GM12878 (cell line): ENCODE measurements around the gene MGLL. TPM values are rescaled to one million over a fixed set of nuclear protein-coding genes. Genes with fewer than 3 reads are reported as not detected.

ENCODE experiments used
- ATAC-seq: fragments of 200-7000 bp; cut with Tn5 transposase; 3 replicates; pipeline ENCODE4 v1.9.1; 2020; ENCODE audit warnings: mild to moderate bottlenecking, moderate library complexity
- BruUV-seq: library from RNA; stranded (reverse); fragments of 400-500 nt; replicated peaks from 2 replicates; lab custom pipeline; 2021; lab: Mats Ljungman, UMichigan
- CTCF ChIA-PET: fragments of 300-600 bp; sonication (Branson Sonifier 250); formaldehyde crosslinking; extraction: SDS; loops from one replicate; lab custom pipeline; 2021; ENCODE audit warnings: inconsistent platforms; lab: Yijun Ruan, JAX
- POLR2A ChIA-PET: fragments of 350-600 bp; formaldehyde crosslinking; extraction: SDS; loops from one replicate; lab custom pipeline; 2021; ENCODE audit warnings: inconsistent platforms; lab: Charles Lee
- RAD21 ChIA-PET: fragments of 300-600 bp; sonication (Branson Sonifier 250); formaldehyde crosslinking; loops from one replicate; lab custom pipeline; 2023; ENCODE audit warnings: antibody characterized with exemption; ENCODE audit not compliant: unreplicated experiment; lab: Charles Lee
- SMC1A ChIA-PET: fragments of 300-600 bp; sonication (Branson Sonifier 250); formaldehyde crosslinking; loops from one replicate; lab custom pipeline; 2023; ENCODE audit not compliant: unreplicated experiment, uncharacterized antibody; lab: Charles Lee
- DNase-seq: peaks from one replicate; pipeline ENCODE4 v3.0.0-alpha.2; 2011; ENCODE audit warnings: low read depth, low spot score
- FAIRE-seq: peaks from 3 replicates; lab custom pipeline; 2011; peaks lifted over from hg19 to GRCh38; lab: Jason Lieb, UNC
- H2AFZ ChIP-seq: 2 replicates; pipeline ENCODE4 v1.6.0; 2011; ENCODE audit warnings: low read depth, low read length, control low read depth; ENCODE audit not compliant: control insufficient read depth
- H3K27ac ChIP-seq: 2 replicates; pipeline ENCODE4 v1.5.1; 2011; ENCODE audit warnings: control low read depth; ENCODE audit not compliant: control insufficient read depth, insufficient read depth
- H3K27me3 ChIP-seq, 2 experiments: replicated peaks in 1 of 2; 2 replicates each; pipeline versions ENCODE4 v1.6.0 to v1.6.1; 2011; ENCODE audit warnings: low read length in 1 of 2; ENCODE audit not compliant: control insufficient read depth in 2 of 2, insufficient read depth in 2 of 2
- H3K36me3 ChIP-seq, 2 experiments: 2 replicates each; pipeline ENCODE4 v1.5.1; 2011; ENCODE audit warnings: low read length in 1 of 2; ENCODE audit not compliant: control insufficient read depth in 2 of 2, insufficient read depth in 2 of 2
- H3K4me1 ChIP-seq: 2 replicates; pipeline ENCODE4 v1.6.1; 2011; ENCODE audit warnings: mild to moderate bottlenecking, low read length, moderate library complexity, mixed read lengths; ENCODE audit not compliant: control insufficient read depth, insufficient read depth
- H3K4me2 ChIP-seq: 2 replicates; pipeline ENCODE4 v1.6.0; 2011; ENCODE audit warnings: control low read depth; ENCODE audit not compliant: control insufficient read depth, insufficient read depth
- H3K4me3 ChIP-seq: fragments of 200-600 bp; sonication (generic); 2 replicates; pipeline ENCODE4 v1.5.1; 2016
- H3K79me2 ChIP-seq: 2 replicates; pipeline ENCODE4 v1.6.0; 2011; ENCODE audit warnings: low read length; ENCODE audit not compliant: control insufficient read depth, insufficient read depth
- H3K9ac ChIP-seq: 2 replicates; pipeline ENCODE4 v1.8.0; 2011; ENCODE audit warnings: low read length, control low read depth, mixed read lengths; ENCODE audit not compliant: control insufficient read depth, insufficient read depth
- H3K9me3 ChIP-seq: replicated peaks from 3 replicates; pipeline ENCODE4 v1.5.1; 2011; ENCODE audit warnings: mild to moderate bottlenecking, low read length; ENCODE audit not compliant: control insufficient read depth, insufficient read depth
- H4K20me1 ChIP-seq: 2 replicates; pipeline ENCODE4 v1.6.0; 2011; ENCODE audit not compliant: control insufficient read depth, insufficient read depth
- BHLHE40 ChIP-seq, 2 experiments: fragments of 450-650 bp in 1 of 2; IDR thresholded peaks; 2 replicates each; pipeline ENCODE4 v1.6.1; 2011 to 2017; ENCODE audit warnings: low read depth in 2 of 2, borderline replicate concordance in 1 of 2, improper control_type of control experiment in 1 of 2, low read length in 1 of 2, mild to moderate bottlenecking in 1 of 2
- BRCA1 ChIP-seq: IDR thresholded peaks from 2 replicates; pipeline ENCODE4 v1.6.1; 2011; ENCODE audit warnings: low read depth, low read length, improper control_type of control experiment
- CBFB ChIP-seq: IDR thresholded peaks from 2 replicates; pipeline ENCODE4 v1.6.1; 2016; ENCODE audit warnings: antibody characterized with exemption, low read depth
- CBX5 ChIP-seq: sonication (generic); IDR thresholded peaks from 2 replicates; pipeline ENCODE4 v1.6.1; 2016; ENCODE audit warnings: low read depth, moderate library complexity, mild to moderate bottlenecking, inconsistent platforms
- CEBPB ChIP-seq, 2 experiments: fragments of 150-350 bp in 1 of 2; IDR thresholded peaks; 2 replicates each; pipeline ENCODE4 v1.6.1; 2012 to 2014; ENCODE audit warnings: low read depth in 2 of 2, low read length in 2 of 2, borderline replicate concordance in 1 of 2, inconsistent platforms in 1 of 2
- EP300 ChIP-seq, 2 experiments: fragments of 150-350 bp in 1 of 2; IDR thresholded peaks; 2 replicates each; pipeline ENCODE4 v1.6.1; 2011 to 2012; ENCODE audit warnings: low read depth in 2 of 2, low read length in 2 of 2, borderline replicate concordance in 1 of 2, improper control_type of control experiment in 1 of 2, inconsistent platforms in 1 of 2; ENCODE audit not compliant: control insufficient read depth in 1 of 2
- KAT2A ChIP-seq: conservative IDR thresholded peaks from 2 replicates; pipeline ENCODE4 v1.6.1; 2011; ENCODE audit warnings: low read depth, low read length; ENCODE audit not compliant: control insufficient read depth
- PML ChIP-seq: IDR thresholded peaks from 2 replicates; pipeline ENCODE4 v1.6.1; 2012; ENCODE audit warnings: low read length, inconsistent platforms
- RCOR1 ChIP-seq: conservative IDR thresholded peaks from 2 replicates; pipeline ENCODE4 v1.6.1; 2012; ENCODE audit warnings: low read depth, low read length, improper control_type of control experiment
- SMC3 ChIP-seq: IDR thresholded peaks from 2 replicates; pipeline ENCODE4 v1.6.1; 2011; ENCODE audit warnings: low read length, improper control_type of control experiment, borderline replicate concordance
- SPI1 ChIP-seq: IDR thresholded peaks from 2 replicates; pipeline ENCODE4 v1.6.1; 2011; ENCODE audit warnings: low read depth, mild to moderate bottlenecking, low read length, moderate library complexity, borderline replicate concordance; ENCODE audit not compliant: insufficient read depth
- ZBTB4 ChIP-seq: fragments of 450-650 bp; formaldehyde crosslinking; IDR thresholded peaks from 2 replicates; pipeline ENCODE4 v1.4.0; 2022; ENCODE audit warnings: mild to moderate bottlenecking, moderate library complexity
- ZNF24 ChIP-seq: fragments of 450-650 bp; IDR thresholded peaks from 2 replicates; pipeline ENCODE4 v1.6.1; 2017; ENCODE audit warnings: antibody characterized with exemption, mild to moderate bottlenecking
- WGBS: methylation state at CpG from one replicate; pipeline ENCODE4 v1.1.6; 2016; ENCODE audit warnings: low lambda C conversion rate; ENCODE audit not compliant: insufficient replicate concordance, insufficient coverage; ENCODE audit errors: missing lambda C conversion rate; 5-methylcytosine and 5-hydroxymethylcytosine counted together
- in situ Hi-C: fragments of 300-500 bp; cut with MboI; formaldehyde crosslinking; loops from 9 replicates; pipeline ENCODE4 v1.14.3; 2018; ENCODE audit warnings: mixed read lengths
- intact Hi-C: fragments of 100-400 bp; cut with micrococcal nuclease; formaldehyde crosslinking; loops from one replicate; pipeline ENCODE4 v1.14.2; 2022; ENCODE audit not compliant: unreplicated experiment
- polyA plus RNA-seq, 11 experiments: library from polyadenylated mRNA; depleted of rRNA in 4 of 11; unstranded in 6 of 11; stranded (reverse) in 5 of 11; fragments of >200 nt; fragmentation: Nextera tagmentation in 4 of 11; fragmentation: Illumina TruSeq in 1 of 11; extraction: Ambion mirVana in 4 of 11; extraction: Trizol in 1 of 11; gene quantifications; 1 replicate in 1 of 11; 2 replicates in 10 of 11; pipeline versions ENCODE4 v1.2.1 to v1.2.3, GENCODE V29; 2011 to 2016; ENCODE audit warnings: inconsistent platforms in 2 of 11, missing spikeins in 2 of 11, low read depth in 1 of 11
- total RNA-seq, 4 experiments: library from RNA; depleted of rRNA in 3 of 4; stranded (reverse); fragments of >200 nt in 3 of 4; fragmentation: Illumina TruSeq in 1 of 4; extraction: Trizol in 1 of 4; gene quantifications; 2 replicates each; pipeline versions ENCODE4 v1.2.1 to v1.2.3, GENCODE V29; 2013 to 2021

MGLL gene
- total and polyA plus RNA-seq, 10 of the 15 experiments (the other 5 are each of a cell fraction or from before 2014, with no cell fraction given): 44.9 to 177 (median 72.9) TPM

GRCh38 chr3:127667119-127667681 lies 155.1 kb downstream of the MGLL start (continued):
- no peak for TF ChIP-seq SPI1

GRCh38 chr3:127666676-127667075 lies 155.6 kb downstream of the MGLL start:
- FAIRE-seq: no peak
- RAD21 ChIA-PET: interaction anchor here (0.7 kb wide), 1 partner anchor 28 kb away, joined by 3 read pairs; no protein-coding TSS in a partner anchor

GRCh38 chr3:127665586-127665985 lies 156.7 kb downstream of the MGLL start:
- intact Hi-C loops: no loop called here
- DNase-seq (no peak), FAIRE-seq (no peak), ATAC-seq (no peak)
- Histone ChIP-seq H3K4me1 (no peaks in the 10 kb centered on the region), H2AFZ (no peak overlapping the region), H3K4me2 (no peak overlapping the region), H3K9ac (no peak overlapping the region), H3K9me3 (no peaks in the 10 kb centered on the region), H3K36me3 (no peaks in the 10 kb centered on the region), H3K79me2 (no peaks in the 10 kb centered on the region), H3K27me3 (no peaks in the 10 kb centered on the region), H3K27ac (no peak overlapping the region), H4K20me1 (no peaks in the 10 kb centered on the region), H3K4me3 (no peak overlapping the region)
- WGBS: 95% methylated on average over 3 of the region's 3 CpGs
- ChIA-PET SMC1A (no interaction called here), POLR2A (no interaction called here), RAD21 (no interaction called here), CTCF (no interaction called here)
- no TSS peak for BruUV-seq
- no peak for TF ChIP-seq EP300 (IDR thresholded peaks at IDR 0.05; ENCODE audit: borderline replicate concordance in 1 of 2, control insufficient read depth in 1 of 2, low read depth in 2 of 2, low read length in 2 of 2)
- TF ChIP-seq ZNF24: no peak
- no peak for TF ChIP-seq PML
- no peak for TF ChIP-seq BRCA1
- no peak for TF ChIP-seq ZBTB4 (CRISPR knock-in tag)
- no peak for TF ChIP-seq CBX5
- TF ChIP-seq BHLHE40 (IDR thresholded peaks at IDR 0.05; ENCODE audit: borderline replicate concordance in 1 of 2, low read depth in 2 of 2, low read length in 1 of 2): no peak
- TF ChIP-seq SMC3: no peak
- in situ Hi-C loops: no loop called here

More at GRCh38 chr3:127666676-127667075, 155.6 kb downstream of the MGLL start:
- H3K4me1 ChIP-seq: peaks cover 3% of the 10 kb centered on the region; the same call in 1 of the 2 replicates
- H3K9ac ChIP-seq: no peak overlapping the region
- ATAC-seq (no peak), DNase-seq (no peak)
- TF ChIP-seq KAT2A (no peak), CBFB (no peak), RCOR1 (no peak), CEBPB (IDR thresholded peaks at IDR 0.05; ENCODE audit: borderline replicate concordance in 1 of 2, low read depth in 2 of 2, low read length in 2 of 2) (no peak)
- H3K36me3 ChIP-seq: no peaks in the 10 kb centered on the region
- intact Hi-C loops (no loop called here), in situ Hi-C loops (no loop called here)
- ChIA-PET SMC1A (no interaction called here), CTCF (no interaction called here), POLR2A (interaction anchor here (0.6 kb wide), 1 partner anchor 15 kb away, joined by 4 read pairs; no protein-coding TSS in a partner anchor)
- no peak overlapping the region for H3K27ac ChIP-seq
- no peak overlapping the region for H2AFZ ChIP-seq
- no peak overlapping the region for H3K4me3 ChIP-seq
- no peaks in the 10 kb centered on the region for H3K9me3 ChIP-seq
- peaks cover 1% of the 10 kb centered on the region for H3K79me2 ChIP-seq
- H3K27me3 ChIP-seq: no peaks in the 10 kb centered on the region
- BruUV-seq: no TSS peak
- no peak overlapping the region for H3K4me2 ChIP-seq
- no peaks in the 10 kb centered on the region for H4K20me1 ChIP-seq
- WGBS: 68% methylated on average over 2 of the region's 2 CpGs
